HG03095 (cell line): ENCODE data around the gene ABCC1.
"Not testable (repeated sequence)": the region's sequence is repeated elsewhere in the genome, so short reads cannot be mapped to it uniquely, and the experiment has no call there.

ENCODE experiments used
- ATAC-seq: cut with Tn5 transposase; IDR thresholded peaks from one replicate; pipeline ENCODE4 v1.9.1; 2021; ENCODE audit warnings: moderate library complexity; ENCODE audit not compliant: unreplicated experiment

Gene ABCC1

GRCh38 chr16:16127469-16128116 is 178.2 kb downstream of the ABCC1 start:
- ATAC-seq: no peak

- no peak for ATAC-seq
Measured at GRCh38 chr16:16131204-16131603, 181.8 kb downstream of the ABCC1 start.

- ATAC-seq: no peak
Measured at GRCh38 chr16:16131659-16132058, 182.2 kb downstream of the ABCC1 start.

DNA sequence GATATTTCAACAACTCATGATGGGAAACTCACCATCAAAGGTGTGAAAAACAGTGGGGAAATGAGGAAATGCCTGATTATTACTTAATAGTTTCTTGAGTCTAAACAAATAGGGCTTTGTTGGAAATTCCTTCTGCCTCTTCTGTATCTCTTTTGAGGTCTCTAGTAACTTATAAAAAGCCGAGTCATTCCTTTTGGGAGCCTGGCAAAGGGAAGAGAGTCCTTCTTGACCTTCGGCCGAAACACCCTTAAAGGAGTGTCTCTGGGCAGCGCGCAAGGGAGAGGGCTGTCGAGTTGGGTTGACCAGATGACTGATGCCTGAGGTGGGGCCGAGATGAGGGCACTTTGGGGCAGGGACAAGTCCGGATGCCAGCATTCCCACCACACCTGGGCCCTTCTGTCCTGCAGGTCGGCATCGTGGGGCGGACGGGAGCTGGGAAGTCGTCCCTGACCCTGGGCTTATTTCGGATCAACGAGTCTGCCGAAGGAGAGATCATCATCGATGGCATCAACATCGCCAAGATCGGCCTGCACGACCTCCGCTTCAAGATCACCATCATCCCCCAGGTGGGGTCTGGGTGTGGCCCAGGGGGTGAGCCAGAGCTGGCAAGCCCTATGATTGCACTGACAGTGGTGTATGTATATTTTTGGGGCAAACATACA is 184.7 kb downstream of the ABCC1 start:
- ATAC-seq: no peak

- no peak for ATAC-seq
Measured at GRCh38 chr16:16136588-16136987, 187.2 kb downstream of the ABCC1 start.

DNA sequence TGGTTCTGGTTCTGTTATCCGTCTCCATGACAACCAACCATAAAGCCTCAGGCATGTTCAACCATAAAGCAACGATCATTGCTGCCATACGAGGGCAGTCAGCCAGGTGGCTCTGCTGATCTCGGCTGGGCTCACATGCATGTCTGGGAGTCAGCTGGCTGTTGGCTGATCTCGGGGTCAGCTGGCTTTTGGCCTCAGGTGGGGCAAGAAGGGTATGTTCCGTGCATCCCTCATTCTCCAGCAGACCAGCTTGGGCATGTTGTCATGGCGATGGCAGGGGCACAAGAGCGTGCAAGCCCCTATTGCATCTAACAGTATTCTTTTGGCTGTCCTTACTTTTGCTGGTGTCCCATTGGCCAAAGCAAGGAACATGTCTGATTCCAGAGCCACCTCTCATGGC is 187.7 kb downstream of the ABCC1 start:
- no peak for ATAC-seq

DNA sequence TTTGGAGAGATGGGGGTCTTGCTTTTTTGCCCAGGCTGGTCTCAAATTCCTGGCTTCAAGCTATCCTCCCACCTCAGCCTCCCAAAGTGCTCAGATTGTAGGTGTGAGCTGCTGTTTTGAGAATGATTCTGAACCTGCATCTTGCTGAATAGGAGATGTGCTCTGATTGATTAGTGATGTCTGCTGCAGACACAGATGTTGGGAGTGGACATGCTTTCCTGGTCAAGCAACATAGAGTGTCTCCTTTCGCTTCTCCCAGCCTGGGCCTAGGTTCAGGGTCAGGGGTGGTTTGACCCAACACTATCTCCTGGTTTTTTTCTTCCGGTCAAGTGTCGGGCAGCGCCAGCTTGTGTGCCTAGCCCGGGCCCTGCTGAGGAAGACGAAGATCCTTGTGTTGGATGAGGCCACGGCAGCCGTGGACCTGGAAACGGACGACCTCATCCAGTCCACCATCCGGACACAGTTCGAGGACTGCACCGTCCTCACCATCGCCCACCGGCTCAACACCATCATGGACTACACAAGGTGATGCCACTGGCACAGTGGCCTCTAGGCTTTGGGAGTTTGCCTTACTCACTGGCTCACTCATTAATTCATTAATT is 188.7 kb downstream of the ABCC1 start:
- no peak for ATAC-seq

DNA sequence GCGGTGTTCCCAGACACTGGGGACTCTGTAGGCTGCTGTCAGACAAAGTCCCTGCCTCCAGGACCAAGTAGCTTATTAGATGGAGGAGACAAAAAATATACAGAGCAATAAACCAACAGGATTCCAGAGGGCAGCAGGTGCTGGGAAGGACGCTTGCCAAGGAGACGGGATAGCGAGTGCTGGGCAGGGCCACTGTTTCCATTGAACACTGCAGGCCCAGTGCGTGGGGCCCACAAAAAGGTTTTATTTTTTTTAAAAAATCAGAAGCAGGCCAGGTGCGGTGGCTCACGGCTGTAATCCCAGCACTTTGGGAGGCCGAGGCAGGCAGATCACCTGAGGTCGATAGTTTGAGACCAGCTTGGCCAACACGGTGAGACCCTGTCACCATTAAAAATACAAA is 189.6 kb downstream of the ABCC1 start:
- no peak for ATAC-seq

GRCh38 chr16:16139806-16140205 is 190.4 kb downstream of the ABCC1 start:
- ATAC-seq: no peak

DNA sequence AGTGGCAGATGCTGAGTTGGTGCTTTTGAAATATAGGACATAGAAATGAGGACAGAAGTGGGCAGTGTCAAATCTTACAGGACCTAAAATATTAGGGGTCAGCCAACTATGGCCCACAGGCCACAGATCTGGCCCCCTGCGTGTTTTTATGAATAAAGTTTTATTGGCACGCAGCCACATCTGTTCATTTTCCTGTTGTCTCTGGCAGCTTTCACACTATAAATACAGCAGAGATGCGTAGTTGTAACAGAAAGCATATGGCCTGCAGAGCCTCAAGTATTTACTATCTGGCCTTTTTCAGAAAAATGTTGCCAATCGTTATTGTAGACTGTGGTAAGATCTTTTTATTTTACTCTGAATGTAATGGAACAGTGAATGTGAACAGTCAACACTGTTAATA is 191.1 kb downstream of the ABCC1 start:
- no peak for ATAC-seq

GRCh38 chr16:16141141-16141540 is 191.7 kb downstream of the ABCC1 start:
- ATAC-seq: no peak

DNA sequence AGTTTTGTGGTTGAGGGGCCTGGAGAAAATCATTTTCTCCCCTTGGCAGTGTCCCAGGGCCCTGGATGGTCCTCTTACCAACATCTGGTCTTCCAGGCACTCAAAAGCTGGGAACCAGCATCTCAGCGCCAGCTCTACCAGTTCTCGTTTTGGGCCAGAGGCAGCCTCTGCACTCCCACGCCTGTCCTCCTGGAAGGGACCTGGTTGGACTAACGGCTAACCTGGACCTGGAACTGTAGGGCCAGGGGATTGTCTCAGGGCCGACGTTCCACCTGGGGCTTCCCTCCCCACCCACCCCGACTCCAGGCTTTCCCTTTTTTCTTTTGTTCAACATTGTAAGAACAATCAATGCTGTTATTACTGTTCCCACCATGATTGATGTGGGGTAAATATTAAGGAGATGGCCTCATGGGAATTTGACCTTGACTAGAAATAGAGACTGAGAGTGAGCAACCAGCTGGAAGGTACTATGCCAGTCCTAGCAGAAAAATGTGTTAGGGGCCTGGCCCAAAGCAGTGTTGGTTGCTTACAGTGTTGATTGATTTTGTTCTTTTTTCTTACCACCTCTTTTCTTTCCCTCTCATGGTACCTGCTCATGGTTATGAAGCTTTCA is 192.5 kb downstream of the ABCC1 start:
- ATAC-seq: no peak

GRCh38 chr16:16143038-16143763 is 193.8 kb downstream of the ABCC1 start:
- no peak for ATAC-seq

DNA sequence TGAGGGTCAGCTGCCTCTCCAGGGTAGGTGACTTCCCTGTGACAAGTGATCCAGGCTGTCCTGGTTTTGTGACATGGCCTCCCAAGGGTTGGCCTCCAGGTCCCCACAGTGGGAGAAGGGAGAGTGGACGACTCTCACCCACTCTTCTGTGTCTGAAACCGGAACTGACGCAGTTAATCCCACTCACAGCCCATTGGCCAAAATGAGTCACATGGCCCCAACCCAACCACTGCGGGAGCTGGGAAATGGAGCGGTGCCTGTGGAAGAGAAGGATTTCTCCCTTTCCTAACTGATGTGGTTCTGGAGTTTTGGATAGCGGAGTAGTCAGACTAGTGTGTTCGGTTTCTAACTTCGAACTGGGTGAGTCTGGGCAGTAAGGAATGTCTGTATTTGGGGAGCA is 194.5 kb downstream of the ABCC1 start:
- no peak for ATAC-seq

GRCh38 chr16:16144416-16144815 is 195.0 kb downstream of the ABCC1 start:
- ATAC-seq: no peak

DNA sequence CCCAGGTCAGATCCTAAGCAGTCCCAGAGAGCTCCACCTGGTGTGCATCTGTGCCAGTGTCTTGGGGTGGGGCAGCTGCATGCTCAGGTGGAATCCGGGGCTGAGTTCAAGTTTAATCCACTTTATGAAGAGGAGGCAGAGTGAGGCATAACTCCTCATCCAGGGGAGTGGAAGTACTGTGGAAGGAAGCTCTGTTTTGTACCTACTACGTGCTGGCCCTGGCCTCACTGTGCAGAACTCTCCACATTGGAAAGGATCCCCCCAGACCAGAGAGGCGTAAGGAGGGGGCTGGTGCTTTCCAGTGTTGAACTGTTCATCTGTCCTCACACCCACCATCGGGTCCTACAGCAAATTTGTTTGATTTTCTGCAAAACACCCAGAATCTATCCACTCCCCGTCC is 195.9 kb downstream of the ABCC1 start:
- ATAC-seq: no peak

DNA sequence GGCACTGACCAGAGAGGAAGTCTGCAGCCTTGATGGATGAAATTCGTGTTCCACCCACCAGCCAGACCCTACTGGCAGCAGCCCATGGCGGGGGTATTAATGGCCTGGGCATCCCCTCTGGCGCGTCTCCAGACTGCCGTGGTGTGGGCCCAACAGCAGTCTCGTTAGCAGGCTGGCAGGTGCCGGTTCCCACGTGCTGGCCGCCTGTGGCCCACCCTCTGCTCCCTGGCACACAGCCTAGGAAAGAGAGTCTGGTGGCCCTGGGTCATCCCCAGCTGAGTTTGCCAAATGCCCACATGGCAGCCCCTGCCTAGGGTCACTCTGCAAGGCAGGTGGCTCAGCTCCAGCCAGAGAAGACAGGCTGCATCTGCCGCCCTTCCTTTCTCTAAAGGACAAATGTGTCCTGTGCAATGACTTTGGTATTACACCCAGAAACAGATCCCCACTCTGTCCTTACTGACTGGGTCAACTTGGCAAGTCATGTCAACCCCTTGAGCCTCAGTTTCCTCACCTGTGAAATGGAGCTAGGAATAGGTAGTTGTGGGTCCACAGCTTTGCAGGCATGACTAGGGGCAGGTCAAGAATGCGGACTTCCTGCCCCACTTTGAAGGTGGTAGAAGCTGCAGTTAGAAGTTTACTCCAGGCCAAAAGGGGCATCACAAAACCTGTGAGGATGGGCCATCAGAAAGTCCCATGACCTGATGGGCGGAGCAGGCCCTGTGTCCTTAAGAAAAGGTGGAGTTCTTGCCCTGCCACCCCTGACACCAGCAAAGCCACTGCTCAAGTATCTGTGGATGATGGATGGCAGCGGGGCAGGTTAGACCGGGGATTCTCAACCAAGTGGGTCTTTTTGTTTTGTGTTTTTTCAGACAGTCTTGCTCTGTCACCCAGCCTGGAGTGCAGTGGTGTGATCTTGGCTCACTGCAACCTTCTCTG is 197.2 kb downstream of the ABCC1 start:
- ATAC-seq: no peak

DNA sequence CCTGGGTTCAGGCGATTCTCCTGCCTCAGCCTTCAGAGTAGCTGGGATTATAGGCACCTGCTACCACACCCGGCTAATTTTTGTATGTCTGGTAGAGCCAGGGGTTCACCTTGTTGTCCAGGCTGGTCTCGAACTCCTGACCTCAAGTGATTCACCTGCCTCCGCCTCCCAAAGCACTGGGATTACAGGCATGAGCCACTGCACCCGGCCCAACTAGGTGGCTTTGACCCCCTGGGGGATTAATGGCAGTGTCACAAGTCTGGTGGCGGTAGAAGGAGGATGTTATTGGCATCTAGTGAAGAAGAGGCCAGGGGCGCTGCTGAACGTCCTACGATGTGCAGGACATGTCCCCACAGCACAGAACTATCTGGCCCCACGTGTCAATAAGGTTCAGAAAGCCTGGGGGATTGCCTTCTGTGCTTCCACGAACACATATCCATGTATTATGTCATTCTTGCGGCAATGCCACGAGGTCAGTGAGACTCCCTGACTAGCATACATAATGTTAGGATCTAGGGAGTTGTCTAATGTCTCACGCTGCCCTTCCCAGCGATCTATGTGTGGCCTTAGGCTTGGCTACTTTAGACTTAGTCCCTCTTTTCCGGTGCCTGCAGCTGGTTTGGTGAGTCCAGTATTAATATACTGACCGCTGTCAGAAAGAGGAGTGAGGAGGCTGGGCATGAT is 198.0 kb downstream of the ABCC1 start:
- ATAC-seq: no peak

- not testable (repeated sequence) for ATAC-seq
Measured at GRCh38 chr16:16148000-16148599, 198.7 kb downstream of the ABCC1 start.
